IMR-90 (cell line): ENCODE results near the gene ABCA2.

Experiments used
- CTCF ChIP-seq: conservative IDR thresholded peaks from 2 replicates; pipeline ENCODE4 v1.5.1; 2012; ENCODE audit warnings: mild to moderate bottlenecking, low read depth, low read length, improper control_type of control experiment
- MAZ ChIP-seq: IDR thresholded peaks from 2 replicates; pipeline ENCODE4 v1.6.1; 2012; ENCODE audit warnings: low read depth, mild to moderate bottlenecking, low read length, improper control_type of control experiment, moderate library complexity, borderline replicate concordance
- POLR2A ChIP-seq: IDR thresholded peaks from 2 replicates; pipeline ENCODE4 v1.6.1; 2012; ENCODE audit warnings: mild to moderate bottlenecking, low read depth, low read length
- USF2 ChIP-seq: fragments of 150-350 bp; IDR thresholded peaks from 2 replicates; pipeline ENCODE4 v1.6.1; 2017; ENCODE audit warnings: mild to moderate bottlenecking, antibody characterized with exemption, low read length, low read depth

GRCh38 chr9:136961279-136962065 lies 66.6 kb downstream of the ABCA2 start:
- TF ChIP-seq POLR2A (no peak), CTCF (no peak), USF2 (no peak), MAZ (no peak)
